NCI-H2081 treated with DMSO at 0.1 percent for 48 hours (cell line): ENCODE results near the gene SH3PXD2B.
"Not testable (repeated sequence)": the region's sequence is repeated elsewhere in the genome, so short reads cannot be mapped to it uniquely, and the experiment has no call there.

Source experiments
- DNase-seq: peaks from one replicate; lab custom pipeline; 2025; lab: John Stamatoyannopoulos, UW

SH3PXD2B gene

GRCh38 chr5:172417983-172418630, 36.2 kb downstream of the SH3PXD2B start:
- DNase-seq = no peak

- no peak for DNase-seq
These were observed 37.0 kb downstream of the SH3PXD2B start for GRCh38 chr5:172417130-172417841.

GRCh38 chr5:172415362-172416275, 38.7 kb downstream of the SH3PXD2B start:
- no peak for DNase-seq

- no peak for DNase-seq
These were observed 39.6 kb downstream of the SH3PXD2B start for GRCh38 chr5:172414531-172415361.

- no peak for DNase-seq
These were observed 40.6 kb downstream of the SH3PXD2B start for GRCh38 chr5:172413601-172414171.

GRCh38 chr5:172412724-172413286, 41.5 kb downstream of the SH3PXD2B start:
- no peak for DNase-seq

GRCh38 chr5:172411484-172412072, 42.7 kb downstream of the SH3PXD2B start:
- DNase-seq = no peak

GRCh38 chr5:172410662-172411483, 43.5 kb downstream of the SH3PXD2B start:
- DNase-seq = no peak

GRCh38 chr5:172410160-172410559, 44.2 kb downstream of the SH3PXD2B start:
- DNase-seq = no peak

- not testable (repeated sequence) for DNase-seq
These were observed 44.8 kb downstream of the SH3PXD2B start for GRCh38 chr5:172409477-172409876.

GRCh38 chr5:172407822-172408221, 46.5 kb downstream of the SH3PXD2B start:
- DNase-seq = no peak

- no peak for DNase-seq
These were observed 47.1 kb downstream of the SH3PXD2B start for GRCh38 chr5:172407241-172407691.

- DNase-seq = no peak
These were observed 48.9 kb downstream of the SH3PXD2B start for GRCh38 chr5:172405226-172406107.

- DNase-seq = no peak
These were observed 49.6 kb downstream of the SH3PXD2B start for GRCh38 chr5:172404746-172405145.

- DNase-seq = no peak
These were observed 50.5 kb downstream of the SH3PXD2B start for GRCh38 chr5:172403817-172404216.

GRCh38 chr5:172403189-172403796, 51.0 kb downstream of the SH3PXD2B start:
- DNase-seq = no peak

GRCh38 chr5:172402531-172403188, 51.7 kb downstream of the SH3PXD2B start:
- DNase-seq = no peak

GRCh38 chr5:172402031-172402430, 52.3 kb downstream of the SH3PXD2B start:
- not testable (repeated sequence) for DNase-seq
